Glutamatergic neuron (in vitro differentiated cells): Measurements from ENCODE around the gene FAM50A. TPM values are rescaled to one million over a fixed set of nuclear protein-coding genes. Genes with fewer than 3 reads are reported as not detected.
A peak's percentile ranks its signal among the peaks of the same experiment; 100 is the strongest.

Experiments
- DNase-seq: peaks from one replicate; pipeline ENCODE4 v3.0.0; 2022
- H3K27ac Mint-ChIP-seq: one replicate; pipeline ENCODE4 v1.8.0; 2020; ENCODE audit warnings: mild to moderate bottlenecking, mixed read lengths, inconsistent platforms; ENCODE audit not compliant: unreplicated experiment
- H3K27me3 Mint-ChIP-seq: one replicate; pipeline ENCODE4 v1.8.0; 2020; ENCODE audit warnings: mild to moderate bottlenecking, moderate library complexity, mixed read lengths, inconsistent platforms; ENCODE audit not compliant: unreplicated experiment
- H3K36me3 Mint-ChIP-seq: one replicate; pipeline ENCODE4 v1.8.0; 2020; ENCODE audit warnings: mild to moderate bottlenecking, mixed read lengths, inconsistent platforms; ENCODE audit not compliant: unreplicated experiment
- H3K4me1 Mint-ChIP-seq: one replicate; pipeline ENCODE4 v1.8.0; 2020; ENCODE audit warnings: mild to moderate bottlenecking, low read depth, mixed read lengths, inconsistent platforms; ENCODE audit not compliant: unreplicated experiment
- H3K4me3 Mint-ChIP-seq: one replicate; pipeline ENCODE4 v1.8.0; 2020; ENCODE audit warnings: mild to moderate bottlenecking, mixed read lengths, inconsistent platforms; ENCODE audit not compliant: unreplicated experiment
- H3K9me3 Mint-ChIP-seq: one replicate; pipeline ENCODE4 v1.8.0; 2020; ENCODE audit warnings: mild to moderate bottlenecking, moderate library complexity, mixed read lengths, inconsistent platforms; ENCODE audit not compliant: unreplicated experiment
- total RNA-seq: library from RNA; stranded (reverse); fragmentation: NEBNext Ultra II Directional; extraction: Animal tissue kit (Norgen Biotek cat#: 25700); gene quantifications from one replicate; pipeline ENCODE4 v1.2.1, GENCODE V29; 2021; ENCODE audit not compliant: unreplicated experiment
- TF ChIP-seq, protein P1 (sequence below): fragments of 200-600 bp; sonication (generic); IDR thresholded peaks from one replicate; pipeline ENCODE4 v1.5.0; 2021; ENCODE audit not compliant: partially characterized antibody, unreplicated experiment

The FAM50A gene
- total RNA-seq, 1 donor from 2014 or later = 125 TPM

DNA sequence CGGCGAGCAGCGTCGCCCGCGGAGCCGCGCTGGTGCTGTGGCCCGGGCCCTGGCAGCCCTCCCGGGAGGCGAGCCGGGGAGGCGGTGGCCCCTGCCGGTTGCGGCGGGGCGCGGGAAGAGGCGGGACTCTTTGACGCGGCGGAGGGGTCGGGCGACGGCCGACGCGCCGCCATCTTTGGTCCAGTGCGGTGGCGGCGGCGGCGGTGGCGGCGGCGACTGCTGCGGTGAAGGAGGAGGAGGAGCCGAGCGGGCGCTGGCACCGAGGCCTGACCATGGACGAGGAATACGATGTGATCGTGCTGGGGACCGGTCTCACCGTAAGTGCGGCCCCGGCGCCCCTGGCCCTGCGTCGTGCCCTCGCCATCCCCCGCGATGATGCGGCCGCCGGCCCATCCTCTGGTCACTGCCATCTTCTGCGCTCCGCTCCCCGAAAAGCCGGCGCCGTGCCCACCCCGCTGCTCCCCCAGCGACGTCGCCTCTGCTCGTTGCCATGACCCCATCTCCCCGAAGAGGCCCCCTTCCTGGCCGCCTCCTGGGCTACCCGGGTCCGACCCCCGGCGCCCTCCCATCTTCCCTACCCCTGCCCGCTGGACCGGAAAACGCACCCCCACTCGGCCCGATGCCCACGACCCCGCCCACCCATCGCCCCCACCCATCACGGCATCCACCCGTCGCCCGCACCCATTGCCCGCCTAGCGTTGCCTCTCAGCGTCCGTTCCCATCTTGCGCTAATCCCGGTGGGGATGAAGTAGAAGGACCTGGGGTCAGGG, 6.8 kb upstream of the FAM50A start, which contains the start of gene GDI1:
TSS of gene GDI1 (plus strand) at position 172 of the 770 bp plus-strand sequence. CDS start at position 273, 101 bp downstream.
- Mint-ChIP-seq H3K27me3 (peaks cover 9% of the 10 kb centered on the region), H3K27ac (peak within 1 kb of the TSS; percentile 94), H3K4me1 (peaks cover 6% of the 10 kb centered on the region), H3K4me3 (peak within 1 kb of the TSS; percentile 92), H3K9me3 (peaks cover 4% of the 10 kb centered on the region), H3K36me3 (no peaks in the 10 kb centered on the region)
- peak; percentile 68 for DNase-seq
- TF ChIP-seq, protein P1, sequence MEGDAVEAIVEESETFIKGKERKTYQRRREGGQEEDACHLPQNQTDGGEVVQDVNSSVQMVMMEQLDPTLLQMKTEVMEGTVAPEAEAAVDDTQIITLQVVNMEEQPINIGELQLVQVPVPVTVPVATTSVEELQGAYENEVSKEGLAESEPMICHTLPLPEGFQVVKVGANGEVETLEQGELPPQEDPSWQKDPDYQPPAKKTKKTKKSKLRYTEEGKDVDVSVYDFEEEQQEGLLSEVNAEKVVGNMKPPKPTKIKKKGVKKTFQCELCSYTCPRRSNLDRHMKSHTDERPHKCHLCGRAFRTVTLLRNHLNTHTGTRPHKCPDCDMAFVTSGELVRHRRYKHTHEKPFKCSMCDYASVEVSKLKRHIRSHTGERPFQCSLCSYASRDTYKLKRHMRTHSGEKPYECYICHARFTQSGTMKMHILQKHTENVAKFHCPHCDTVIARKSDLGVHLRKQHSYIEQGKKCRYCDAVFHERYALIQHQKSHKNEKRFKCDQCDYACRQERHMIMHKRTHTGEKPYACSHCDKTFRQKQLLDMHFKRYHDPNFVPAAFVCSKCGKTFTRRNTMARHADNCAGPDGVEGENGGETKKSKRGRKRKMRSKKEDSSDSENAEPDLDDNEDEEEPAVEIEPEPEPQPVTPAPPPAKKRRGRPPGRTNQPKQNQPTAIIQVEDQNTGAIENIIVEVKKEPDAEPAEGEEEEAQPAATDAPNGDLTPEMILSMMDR = no peak

DNA sequence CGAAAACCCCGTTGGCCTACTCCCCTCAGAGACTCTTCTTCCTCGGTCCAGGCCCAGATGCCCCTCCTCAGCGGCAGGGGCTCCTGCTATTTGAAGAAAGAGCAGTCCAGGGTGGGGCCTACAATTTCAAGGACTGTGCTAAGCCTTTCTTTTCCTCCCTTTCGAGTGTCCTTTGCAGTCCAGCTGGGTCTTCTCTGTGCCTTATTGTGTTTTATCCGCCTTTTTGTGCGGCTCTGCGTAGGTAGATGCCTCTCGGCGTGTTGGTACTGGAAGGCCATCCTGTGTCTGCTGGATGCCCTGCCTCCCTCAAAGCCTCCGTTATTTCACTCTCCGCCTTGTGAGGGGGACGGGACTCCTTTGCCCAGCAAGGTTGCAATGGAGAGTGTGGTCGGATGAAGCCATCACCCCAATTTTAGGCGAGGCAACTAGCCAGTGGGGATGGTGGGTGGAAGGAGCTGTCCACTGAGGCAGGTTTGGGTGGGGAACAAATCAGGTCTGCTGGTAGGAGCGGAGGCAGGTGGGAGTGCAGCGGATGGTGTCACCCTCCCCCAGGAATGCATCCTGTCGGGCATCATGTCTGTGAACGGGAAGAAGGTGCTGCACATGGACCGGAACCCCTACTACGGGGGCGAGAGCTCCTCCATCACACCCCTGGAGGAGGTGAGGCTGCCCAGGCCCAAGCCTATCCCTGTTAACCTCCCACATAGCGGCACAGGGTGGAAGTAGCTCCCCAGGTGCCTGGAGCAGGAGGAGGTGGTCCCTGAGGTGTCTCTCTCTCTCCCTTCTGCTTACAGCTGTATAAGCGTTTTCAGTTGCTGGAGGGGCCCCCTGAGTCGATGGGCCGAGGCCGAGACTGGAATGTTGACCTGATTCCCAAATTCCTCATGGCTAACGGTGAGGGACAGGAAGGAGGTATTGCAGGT, 5.7 kb upstream of the FAM50A start:
- peak overlapping the region; percentile 90 for H3K27ac Mint-ChIP-seq
- no peak for DNase-seq
- H3K36me3 Mint-ChIP-seq = no peaks in the 10 kb centered on the region
- H3K27me3 Mint-ChIP-seq = peaks cover 9% of the 10 kb centered on the region
- peak overlapping the region; percentile 92 for H3K4me3 Mint-ChIP-seq
- TF ChIP-seq, protein P1 = no peak
- H3K4me1 Mint-ChIP-seq = peaks cover 6% of the 10 kb centered on the region
- peaks cover 4% of the 10 kb centered on the region for H3K9me3 Mint-ChIP-seq

DNA sequence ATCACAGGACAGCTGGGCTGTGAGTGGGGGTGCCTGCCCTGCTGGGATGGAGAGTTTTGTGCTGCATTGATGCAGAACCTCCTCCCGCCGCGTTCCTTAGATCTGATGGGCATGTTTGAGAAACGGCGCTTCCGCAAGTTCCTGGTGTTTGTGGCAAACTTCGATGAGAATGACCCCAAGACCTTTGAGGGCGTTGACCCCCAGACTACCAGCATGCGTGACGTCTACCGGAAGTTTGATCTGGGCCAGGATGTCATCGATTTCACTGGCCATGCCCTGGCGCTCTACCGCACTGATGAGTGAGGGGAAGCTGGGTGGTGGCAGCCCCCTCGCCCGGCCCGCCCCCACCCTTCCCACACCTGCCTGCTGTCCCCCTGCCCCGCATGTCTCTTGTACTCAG, 4.1 kb upstream of the FAM50A start:
- no peak overlapping the region for H3K4me3 Mint-ChIP-seq

DNA sequence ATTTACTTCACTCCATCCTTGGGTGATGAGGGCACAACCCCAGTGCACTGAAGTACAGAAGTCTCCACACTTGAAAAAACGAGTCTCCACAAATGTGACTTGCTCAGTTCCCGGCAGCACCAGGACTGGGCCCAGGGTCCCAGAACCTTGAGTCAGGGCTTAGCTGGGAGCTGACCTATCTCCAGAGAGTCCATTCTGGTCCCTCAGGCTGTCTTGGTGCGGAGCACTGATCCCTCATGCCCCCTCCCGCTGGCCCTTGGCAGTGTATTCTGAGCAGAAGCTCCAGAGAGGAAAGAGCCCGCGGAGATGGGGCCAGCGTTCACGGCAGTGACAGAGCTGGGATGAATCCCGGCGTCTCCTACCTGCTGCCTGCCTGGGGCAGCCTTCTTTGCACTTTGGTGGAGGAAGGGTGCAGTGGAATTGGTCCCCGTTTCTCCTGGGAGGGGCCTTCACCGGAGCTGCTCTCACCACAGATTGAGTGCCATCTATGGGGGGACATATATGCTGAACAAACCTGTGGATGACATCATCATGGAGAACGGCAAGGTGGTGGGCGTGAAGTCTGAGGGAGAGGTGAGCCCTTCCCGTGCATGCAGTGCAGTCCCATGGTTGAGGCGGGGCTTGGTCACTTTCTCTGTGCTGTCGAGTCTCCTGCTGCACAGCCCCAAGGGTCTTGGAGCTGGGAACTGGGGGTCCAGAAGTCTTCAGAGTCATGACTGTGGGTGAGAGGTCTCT, 3.2 kb upstream of the FAM50A start:
- peaks cover 4% of the 10 kb centered on the region for H3K4me1 Mint-ChIP-seq
- peaks cover 9% of the 10 kb centered on the region for H3K27me3 Mint-ChIP-seq
- H3K27ac Mint-ChIP-seq = no peak overlapping the region
- no peak overlapping the region for H3K4me3 Mint-ChIP-seq
- H3K9me3 Mint-ChIP-seq = peaks cover 4% of the 10 kb centered on the region
- no peak for DNase-seq
- TF ChIP-seq, protein P1 = no peak
- H3K36me3 Mint-ChIP-seq = no peaks in the 10 kb centered on the region

More for the DNA sequence above, 4.1 kb upstream of the FAM50A start:
- DNase-seq = no peak
- TF ChIP-seq, protein P1 = no peak
- peaks cover 4% of the 10 kb centered on the region for H3K9me3 Mint-ChIP-seq
- H3K27ac Mint-ChIP-seq = no peak overlapping the region
- H3K36me3 Mint-ChIP-seq = no peaks in the 10 kb centered on the region
- peaks cover 9% of the 10 kb centered on the region for H3K27me3 Mint-ChIP-seq
- peaks cover 6% of the 10 kb centered on the region for H3K4me1 Mint-ChIP-seq
